NB4 (cell line): ENCODE data around the gene AMIGO3.

Experiments used
- POLR2A ChIP-seq: IDR thresholded peaks from 2 replicates; pipeline ENCODE4 v1.6.1; 2011; ENCODE audit warnings: mild to moderate bottlenecking; ENCODE audit not compliant: insufficient read length; ENCODE audit errors: extremely low read depth
- TF ChIP-seq, protein P1 (sequence below): IDR thresholded peaks from one replicate; pipeline ENCODE4 v1.5.1; 2012; ENCODE audit warnings: low read depth, low read length

GRCh38 chr3:49723296-49723627 lies 3.8 kb upstream of the AMIGO3 start:
- TF ChIP-seq, protein P1, sequence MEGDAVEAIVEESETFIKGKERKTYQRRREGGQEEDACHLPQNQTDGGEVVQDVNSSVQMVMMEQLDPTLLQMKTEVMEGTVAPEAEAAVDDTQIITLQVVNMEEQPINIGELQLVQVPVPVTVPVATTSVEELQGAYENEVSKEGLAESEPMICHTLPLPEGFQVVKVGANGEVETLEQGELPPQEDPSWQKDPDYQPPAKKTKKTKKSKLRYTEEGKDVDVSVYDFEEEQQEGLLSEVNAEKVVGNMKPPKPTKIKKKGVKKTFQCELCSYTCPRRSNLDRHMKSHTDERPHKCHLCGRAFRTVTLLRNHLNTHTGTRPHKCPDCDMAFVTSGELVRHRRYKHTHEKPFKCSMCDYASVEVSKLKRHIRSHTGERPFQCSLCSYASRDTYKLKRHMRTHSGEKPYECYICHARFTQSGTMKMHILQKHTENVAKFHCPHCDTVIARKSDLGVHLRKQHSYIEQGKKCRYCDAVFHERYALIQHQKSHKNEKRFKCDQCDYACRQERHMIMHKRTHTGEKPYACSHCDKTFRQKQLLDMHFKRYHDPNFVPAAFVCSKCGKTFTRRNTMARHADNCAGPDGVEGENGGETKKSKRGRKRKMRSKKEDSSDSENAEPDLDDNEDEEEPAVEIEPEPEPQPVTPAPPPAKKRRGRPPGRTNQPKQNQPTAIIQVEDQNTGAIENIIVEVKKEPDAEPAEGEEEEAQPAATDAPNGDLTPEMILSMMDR: no peak
- TF ChIP-seq POLR2A: no peak
